GM18951 (cell line): Measurements from ENCODE around the gene SHC2.
"Not testable (repeated sequence)": the region's sequence is repeated elsewhere in the genome, so short reads cannot be mapped to it uniquely, and the experiment has no call there.

Source experiments
- POLR2A ChIP-seq: IDR thresholded peaks from 4 replicates; pipeline ENCODE4 v1.6.1; 2011; ENCODE audit warnings: mild to moderate bottlenecking; ENCODE audit not compliant: insufficient read length, insufficient read depth; ENCODE audit errors: extremely low read depth
- in situ Hi-C: fragments of 300-500 bp; cut with MboI; formaldehyde crosslinking; loops from one replicate; pipeline ENCODE4 v1.12.0; 2022; ENCODE audit warnings: low sequenced_read_pairs, mixed read lengths, inconsistent platforms; ENCODE audit not compliant: unreplicated experiment

The SHC2 gene

GRCh38 chr19:440391-441212, 20.2 kb downstream of the SHC2 start:
- in situ Hi-C loops: no loop called here
- TF ChIP-seq POLR2A: no peak

DNA sequence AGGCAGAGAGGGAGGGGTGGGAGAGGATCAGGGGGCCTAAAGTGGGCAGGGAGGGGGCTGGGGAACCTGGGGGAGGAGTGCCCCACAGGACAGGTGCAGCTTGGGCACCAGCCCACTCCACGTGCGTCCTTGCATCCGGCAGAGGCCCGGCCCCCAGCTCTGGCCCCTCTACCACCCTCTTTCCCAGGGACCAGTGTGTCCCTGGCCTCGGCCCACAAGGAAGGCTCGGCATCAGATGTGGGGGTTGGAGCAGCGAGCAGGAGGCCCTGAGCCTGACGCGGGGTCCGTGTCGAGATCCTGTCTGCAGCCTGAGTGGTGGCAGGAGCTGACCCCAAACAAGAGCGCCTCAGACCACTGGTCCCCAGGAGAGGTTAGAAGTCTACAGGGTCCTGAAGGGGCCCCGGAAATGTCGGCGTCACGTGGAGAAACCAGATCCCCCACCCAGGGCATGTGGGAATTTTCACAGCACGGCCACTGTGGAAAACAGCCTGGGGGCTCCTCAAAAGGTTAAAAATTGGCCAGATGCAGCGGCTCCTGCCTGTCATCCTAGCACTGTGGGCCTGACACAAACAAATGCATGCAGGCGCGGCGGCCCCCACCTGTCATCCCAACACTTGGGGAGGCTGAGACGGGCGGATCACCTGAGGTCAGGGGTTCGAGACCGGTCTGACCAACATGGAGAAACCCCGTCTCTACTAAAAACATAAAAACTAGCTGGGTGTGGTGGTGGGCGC, 21.5 kb downstream of the SHC2 start:
- TF ChIP-seq POLR2A: no peak
- in situ Hi-C loops: no loop called here

DNA sequence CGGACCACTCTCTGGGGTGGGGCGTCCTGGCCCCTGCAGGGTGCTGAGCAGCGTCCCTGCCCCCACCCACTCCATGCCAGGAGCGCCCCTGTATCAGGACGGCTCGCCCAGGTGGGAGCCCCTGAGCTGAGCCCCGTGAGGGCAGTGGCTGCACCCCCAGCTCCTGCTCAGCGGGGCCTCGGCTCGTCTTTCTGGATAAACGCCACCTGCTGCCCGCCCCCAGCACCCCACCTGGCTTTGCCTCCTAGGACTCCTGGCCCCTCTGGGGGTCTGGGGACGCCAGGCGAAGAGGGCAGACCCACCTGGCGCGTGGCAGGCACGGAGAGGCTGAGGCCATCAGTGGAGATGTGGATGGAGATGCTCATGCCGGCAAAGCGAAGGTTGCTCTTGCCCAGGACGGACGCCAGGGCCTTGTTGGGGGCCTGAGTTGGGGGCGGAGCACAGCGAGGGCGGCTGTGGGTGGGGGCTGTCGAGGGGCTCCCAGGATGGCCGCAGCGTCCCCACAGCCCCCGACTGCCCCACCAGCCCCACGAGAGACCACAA, 22.3 kb downstream of the SHC2 start:
- TF ChIP-seq POLR2A: no peak
- in situ Hi-C loops: no loop called here

DNA sequence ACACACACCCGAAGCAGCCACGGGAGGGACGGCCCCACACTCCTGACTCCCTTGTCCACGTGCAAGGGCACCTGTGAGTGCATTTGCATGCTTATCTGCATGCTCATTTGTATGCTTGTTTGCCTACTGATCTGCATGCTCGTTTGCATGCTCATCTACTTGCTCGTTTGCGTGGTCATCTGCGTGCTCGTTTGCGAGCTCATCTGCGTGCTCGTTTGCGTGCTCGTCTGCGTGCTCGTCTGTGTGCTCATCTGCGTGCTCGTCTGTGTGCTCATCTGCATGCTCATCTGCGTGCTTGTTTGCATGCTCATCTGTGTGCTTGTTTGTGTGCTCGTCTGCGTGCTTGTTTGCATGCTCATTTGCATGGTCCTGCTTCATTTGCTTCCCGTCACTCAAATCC, 23.8 kb downstream of the SHC2 start:
- TF ChIP-seq POLR2A: no peak
- in situ Hi-C loops: no loop called here

DNA sequence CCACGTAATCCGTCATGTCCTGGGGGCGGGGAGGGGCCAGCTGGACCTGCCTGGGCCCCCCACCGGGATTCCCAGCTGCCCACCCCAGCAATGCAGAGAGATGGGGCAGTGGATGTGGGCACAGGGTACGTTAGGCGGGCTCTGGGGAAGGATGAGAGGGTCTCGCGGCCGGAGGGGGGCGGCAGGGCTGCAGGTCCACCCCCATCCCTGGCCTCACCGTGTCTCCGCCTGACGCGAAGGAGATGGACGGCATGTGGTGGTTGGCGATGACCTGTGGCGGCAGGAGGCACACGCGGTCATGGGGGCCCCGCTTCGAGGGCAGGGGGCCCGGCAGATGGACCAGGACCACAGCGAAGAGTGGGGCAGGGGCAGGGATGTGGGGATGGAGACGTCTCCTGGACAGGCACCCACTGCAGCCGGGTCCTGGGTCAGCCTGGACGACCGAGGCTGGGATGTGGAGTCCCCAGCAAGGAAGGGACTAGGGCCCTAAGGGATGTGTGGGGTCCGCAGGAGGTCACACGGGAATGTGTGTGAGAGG, 24.4 kb downstream of the SHC2 start:
- TF ChIP-seq POLR2A: no peak
- in situ Hi-C loops: no loop called here

- no peak for TF ChIP-seq POLR2A
- in situ Hi-C loops: no loop called here
Measured at GRCh38 chr19:435707-436412, 25.0 kb downstream of the SHC2 start.

- no peak for TF ChIP-seq POLR2A
Measured at GRCh38 chr19:435056-435706, 25.7 kb downstream of the SHC2 start.

GRCh38 chr19:434152-434960, 26.5 kb downstream of the SHC2 start:
- in situ Hi-C loops: no loop called here
- TF ChIP-seq POLR2A: no peak

More at GRCh38 chr19:435056-435706, 25.7 kb downstream of the SHC2 start:
- in situ Hi-C loops: no loop called here

- TF ChIP-seq POLR2A: no peak
- in situ Hi-C loops: no loop called here
Measured at GRCh38 chr19:430701-431100, 30.1 kb downstream of the SHC2 start.

DNA sequence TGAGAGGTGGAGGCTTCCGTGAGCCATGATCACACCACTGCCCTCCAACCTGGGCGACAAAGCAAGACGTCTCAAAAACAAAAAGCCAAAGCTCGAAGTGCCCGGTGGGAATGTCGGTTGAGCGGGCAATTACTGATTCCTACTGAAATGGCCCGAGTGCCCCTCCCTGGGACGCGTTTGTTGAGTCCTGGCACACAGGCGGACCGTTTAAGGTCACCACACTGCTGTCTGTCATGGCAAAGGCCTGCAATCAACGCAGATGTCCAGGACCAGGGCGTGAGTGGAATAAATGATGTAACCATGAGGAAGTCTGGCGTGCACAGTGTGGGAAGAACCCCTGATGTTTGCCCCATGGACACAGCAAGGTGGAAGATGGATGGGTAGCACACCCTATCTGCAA, 32.7 kb downstream of the SHC2 start:
- no peak for TF ChIP-seq POLR2A
- in situ Hi-C loops: no loop called here

GRCh38 chr19:427675-428074, 33.2 kb downstream of the SHC2 start:
- in situ Hi-C loops: not testable (repeated sequence)

DNA sequence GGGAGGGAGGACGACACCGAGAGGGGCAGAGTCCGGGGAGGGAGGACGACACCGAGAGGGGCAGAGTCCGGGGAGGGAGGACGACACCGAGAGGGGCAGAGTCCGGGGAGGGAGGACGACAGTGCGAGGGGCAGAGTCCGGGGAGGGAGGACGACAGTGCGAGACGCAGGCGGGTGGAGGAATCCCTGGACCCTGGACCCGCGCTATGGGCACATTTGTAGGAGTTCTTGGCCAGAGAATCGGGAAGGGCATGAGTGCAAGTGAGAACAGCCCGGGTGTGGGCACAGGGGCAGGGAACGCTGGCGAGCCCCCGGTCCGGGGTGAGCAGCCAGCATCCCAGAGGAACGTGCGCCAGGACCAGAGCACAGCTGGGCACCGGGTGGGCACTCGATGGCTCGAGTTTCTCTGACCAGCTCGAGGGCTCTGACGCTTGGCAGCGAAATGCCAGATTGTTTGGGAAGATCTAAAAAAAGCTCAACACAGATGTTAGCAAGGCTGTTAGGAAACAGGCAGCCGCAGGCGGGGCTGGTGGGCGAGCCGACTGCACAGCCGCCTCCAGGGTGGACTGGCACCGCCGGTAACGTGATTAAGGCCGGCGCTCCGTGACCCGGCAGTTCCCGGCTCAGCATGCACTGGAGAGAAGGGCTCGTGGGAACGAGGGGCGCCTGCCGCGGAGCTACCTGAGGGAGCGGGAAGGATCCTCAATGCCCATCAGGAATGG, 33.9 kb downstream of the SHC2 start:
- TF ChIP-seq POLR2A: no peak
- in situ Hi-C loops: no loop called here

DNA sequence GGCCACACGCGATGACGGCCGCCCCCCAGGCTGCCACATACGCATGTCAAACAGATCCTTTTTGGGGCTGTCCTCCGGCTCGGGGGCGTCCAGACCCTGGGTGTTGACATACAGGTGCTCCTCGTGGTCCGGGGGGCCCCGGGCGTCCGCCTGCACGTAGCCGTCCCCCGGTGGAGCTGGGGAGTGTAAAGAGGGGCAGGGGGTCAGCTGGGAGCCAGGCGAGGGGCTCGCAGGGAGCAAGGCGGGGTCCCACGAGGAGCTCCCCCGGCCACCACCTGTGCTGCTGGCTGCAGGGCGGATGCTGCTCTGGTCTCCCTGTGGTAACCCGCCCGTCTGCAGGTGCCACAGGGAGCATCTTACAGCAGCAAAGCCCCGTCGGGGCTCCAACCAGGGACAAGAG, 35.8 kb downstream of the SHC2 start:
- in situ Hi-C loops: no loop called here
- no peak for TF ChIP-seq POLR2A
